Subcutaneous adipose tissue (tissue), 4 donors: ENCODE results near the gene LARGE1. TPM values are rescaled to one million over a fixed set of nuclear protein-coding genes. Genes with fewer than 3 reads are reported as not detected.

Source experiments
- CTCF ChIP-seq: fragments of 450-650 bp; IDR thresholded peaks from one replicate; pipeline ENCODE4 v1.5.1; 2016; ENCODE audit warnings: low read depth, mild to moderate bottlenecking, control low read depth, antibody characterized with exemption, moderate library complexity
- total RNA-seq, 4 donors: library from RNA; depleted of rRNA; stranded (reverse); fragments of >200 nt; gene quantifications; one replicate each; pipeline ENCODE4 v1.1.0, GENCODE V29; 2016

Gene LARGE1
- total RNA-seq, 4 donors from 2014 or later, result 19.4 to 28.8 (median 22.1) TPM

- TF ChIP-seq CTCF, result no peak
These were observed 659.8 kb downstream of the LARGE1 start for GRCh38 chr22:33260498-33260897.

- TF ChIP-seq CTCF, result no peak
These were observed 664.5 kb downstream of the LARGE1 start for GRCh38 chr22:33255791-33256190.

- TF ChIP-seq CTCF, result no peak
These were observed 671.3 kb downstream of the LARGE1 start for GRCh38 chr22:33248948-33249347.

- no peak for TF ChIP-seq CTCF
These were observed 672.5 kb downstream of the LARGE1 start for GRCh38 chr22:33247758-33248157.

GRCh38 chr22:33242078-33242477, 678.2 kb downstream of the LARGE1 start:
- no peak for TF ChIP-seq CTCF

- TF ChIP-seq CTCF, result no peak
These were observed 679.3 kb downstream of the LARGE1 start for GRCh38 chr22:33240888-33241475.

- TF ChIP-seq CTCF, result no peak
These were observed 688.2 kb downstream of the LARGE1 start for GRCh38 chr22:33232071-33232470.
